Sigmoid colon (tissue), 7 donors: Measurements from ENCODE around the gene NSFL1C. TPM values are rescaled to one million over a fixed set of nuclear protein-coding genes. Genes with fewer than 3 reads are reported as not detected.

ENCODE experiments used
- DNase-seq: peaks from one replicate; pipeline ENCODE4 v3.0.0-alpha.2; 2019
- H3K27ac ChIP-seq, 4 donors: fragments of 200-600 bp; sonication (generic); one replicate each; pipeline ENCODE4 v1.5.1; 2016 to 2019; ENCODE audit warnings: mild to moderate bottlenecking in 1 of 4
- H3K27me3 ChIP-seq, 3 donors: fragments of 200-600 bp; sonication (generic); one replicate each; pipeline ENCODE4 v1.5.1; 2019; ENCODE audit warnings: mild to moderate bottlenecking in 1 of 3
- H3K36me3 ChIP-seq, 4 donors: fragments of 200-600 bp; sonication (generic); one replicate each; pipeline ENCODE4 v1.5.1; 2016 to 2019
- H3K4me1 ChIP-seq, 4 donors: fragments of 200-600 bp; sonication (generic); one replicate each; pipeline ENCODE4 v1.5.1; 2017 to 2019
- H3K4me3 ChIP-seq, 4 donors: fragments of 200-600 bp; sonication (generic); one replicate each; pipeline ENCODE4 v1.5.1; 2017 to 2019; ENCODE audit warnings: mild to moderate bottlenecking in 2 of 4, moderate library complexity in 1 of 4
- H3K9me3 ChIP-seq, 4 donors: fragments of 200-600 bp in 3 of 4; sonication (generic) in 3 of 4; one replicate each; pipeline versions ENCODE4 v1.5.1 to v1.6.1; 2013 to 2019
- CTCF ChIP-seq, 4 experiments: fragments of 450-650 bp in 3 of 4; fragments of 200-600 bp in 1 of 4; IDR thresholded peaks; one replicate each; pipeline ENCODE4 v1.5.1; 2016 to 2019; ENCODE audit warnings: antibody characterized with exemption in 4 of 4, mild to moderate bottlenecking in 3 of 4, moderate library complexity in 2 of 4
- EP300 ChIP-seq, 4 donors: sonication (generic); formaldehyde crosslinking; IDR thresholded peaks; one replicate each; pipeline ENCODE4 v1.6.1; 2017; ENCODE audit warnings: antibody characterized with exemption in 4 of 4
- POLR2A ChIP-seq, 2 donors: fragments of 450-650 bp; IDR thresholded peaks; one replicate each; pipeline ENCODE4 v1.6.1; 2016; ENCODE audit warnings: antibody characterized with exemption in 2 of 2, mild to moderate bottlenecking in 2 of 2, moderate library complexity in 2 of 2
- POLR2AphosphoS5 ChIP-seq, 4 donors: sonication (generic); formaldehyde crosslinking; IDR thresholded peaks; one replicate each; pipeline ENCODE4 v1.6.1; 2017; ENCODE audit warnings: antibody characterized with exemption in 4 of 4
- WGBS, 2 donors: extraction: QIAGEN DNeasy Blood & Tissue Kit; methylation state at CpG; one replicate each; pipeline ENCODE4 v1.1.7; 2013; 5-methylcytosine and 5-hydroxymethylcytosine counted together
- intact Hi-C: fragments of 100-400 bp; cut with DNase I; formaldehyde crosslinking; loops from one replicate; pipeline ENCODE4 v1.15.1; 2023
- polyA plus RNA-seq, 3 donors: library from polyadenylated mRNA; stranded (reverse); fragments of 200-250 nt; gene quantifications; one replicate each; pipeline ENCODE4 v1.2.3, GENCODE V29; 2013
- total RNA-seq, 4 donors: library from RNA; depleted of rRNA; stranded (reverse); fragments of >200 nt; gene quantifications; one replicate each; pipeline ENCODE4 v1.1.0, GENCODE V29; 2016
- donor health status: healthy with polysubstance abuse.
- donor health status: Bipolar disorder and iron deficiency.
- donor health status: healthy.

Gene NSFL1C
- total and polyA plus RNA-seq, 7 donors = 33.5 to 61.9 (median 46.5) TPM

- intact Hi-C loops = no loop called here
- WGBS, 2 donors = 40 to 80% methylated on average over 2 of the region's 2 CpGs
- DNase-seq = no peak
- Histone ChIP-seq H3K9me3 (no peaks in the 10 kb centered on the region), H3K27ac (no peak overlapping the region), H3K27me3 (no peaks in the 10 kb centered on the region), H3K4me1 (peaks cover 0 to 5% (median 0%) of the 10 kb centered on the region in 4 donors), H3K4me3 (no peak overlapping the region), H3K36me3 (peaks cover 0 to 3% (median under 1%) of the 10 kb centered on the region in 4 donors)
- TF ChIP-seq EP300 (IDR thresholded peaks at IDR 0.05) (no peak), CTCF (IDR thresholded peaks at IDR 0.05) (no peak), POLR2AphosphoS5 (IDR thresholded peaks at IDR 0.05) (no peak), POLR2A (IDR thresholded peaks at IDR 0.05) (no peak)
Measured at GRCh38 chr20:1434571-1435336, 31.9 kb downstream of the NSFL1C start.

- no peak for TF ChIP-seq POLR2A (IDR thresholded peaks at IDR 0.05)
- TF ChIP-seq CTCF (IDR thresholded peaks at IDR 0.05) = no peak
- no peak for TF ChIP-seq POLR2AphosphoS5 (IDR thresholded peaks at IDR 0.05)
- TF ChIP-seq EP300 (IDR thresholded peaks at IDR 0.05) = no peak
- 46 to 62% methylated on average over 1 of the region's 1 CpG for WGBS, 2 donors
Measured at GRCh38 chr20:1431158-1431557, 35.5 kb downstream of the NSFL1C start.

GRCh38 chr20:1430004-1430451, 36.6 kb downstream of the NSFL1C start:
- Histone ChIP-seq H3K4me3 (no peak overlapping the region), H3K9me3 (no peaks in the 10 kb centered on the region), H3K4me1 (peaks cover 0 to 5% (median 0%) of the 10 kb centered on the region in 4 donors), H3K36me3 (no peaks in the 10 kb centered on the region), H3K27me3 (no peaks in the 10 kb centered on the region), H3K27ac (no peak overlapping the region)
- intact Hi-C loops = no loop called here
- 87 to 92% methylated on average over 1 of the region's 1 CpG for WGBS, 2 donors
- no peak for TF ChIP-seq EP300 (IDR thresholded peaks at IDR 0.05)
- TF ChIP-seq POLR2AphosphoS5 (IDR thresholded peaks at IDR 0.05) = peak in 1 of 4 donors; percentile 13
- DNase-seq = no peak

More at GRCh38 chr20:1431158-1431557, 35.5 kb downstream of the NSFL1C start:
- H3K4me1 ChIP-seq = peaks cover 0 to 5% (median 0%) of the 10 kb centered on the region in 4 donors
- H3K27ac ChIP-seq = no peak overlapping the region
- intact Hi-C loops = no loop called here
- no peak overlapping the region for H3K4me3 ChIP-seq
- no peaks in the 10 kb centered on the region for H3K36me3 ChIP-seq
- DNase-seq = no peak
- no peaks in the 10 kb centered on the region for H3K27me3 ChIP-seq
- no peaks in the 10 kb centered on the region for H3K9me3 ChIP-seq

GRCh38 chr20:1429143-1429728, 37.4 kb downstream of the NSFL1C start:
- WGBS, 2 donors = 52 to 85% methylated on average over 4 of the region's 4 CpGs

More at GRCh38 chr20:1429143-1429728, 37.4 kb downstream of the NSFL1C start:
- intact Hi-C loops = no loop called here
- no peak for TF ChIP-seq POLR2A (IDR thresholded peaks at IDR 0.05)
- no peak for TF ChIP-seq EP300 (IDR thresholded peaks at IDR 0.05)
- TF ChIP-seq CTCF (IDR thresholded peaks at IDR 0.05) = no peak
- TF ChIP-seq POLR2AphosphoS5 (IDR thresholded peaks at IDR 0.05) = no peak
- Histone ChIP-seq H3K9me3 (no peaks in the 10 kb centered on the region), H3K4me1 (peaks cover 0 to 5% (median 0%) of the 10 kb centered on the region in 4 donors), H3K36me3 (no peaks in the 10 kb centered on the region), H3K27me3 (peaks cover 0 to under 1% (median 0%) of the 10 kb centered on the region in 3 donors), H3K4me3 (no peak overlapping the region), H3K27ac (no peak overlapping the region)
- DNase-seq = no peak
